ENCODE results near the gene ZNF414. TPM values are rescaled to one million over a fixed set of nuclear protein-coding genes. Genes with fewer than 3 reads are reported as not detected.

Gene ZNF414
- total RNA-seq, 1 experiment from 2014 or later, result 26.7 TPM

GRCh38 chr19:8468761-8469373 lies 45.1 kb downstream of the ZNF414 start:
- ChIA-PET CTCF (no interaction called here), POLR2A (ENCODE audit: low non-redundant PET) (no interaction called here)
- TF ChIP-seq EZH2 (IDR thresholded peaks at IDR 0.05; ENCODE audit: borderline replicate concordance, low read depth, low read length, poor library complexity, severe bottlenecking), result no peak
- no peak for TF ChIP-seq CTCF (conservative IDR thresholded peaks at IDR 0.05; ENCODE audit: low read depth, low read length)
- DNase-seq (ENCODE audit: low spot score), result no peak
- H3K27ac ChIP-seq (ENCODE audit: low read depth, low read length, poor library complexity, severe bottlenecking), result no peak overlapping the region
- peaks cover 98% of the 10 kb centered on the region for H3K36me3 ChIP-seq (ENCODE audit: insufficient read depth, low read length, poor library complexity, severe bottlenecking)
- no peaks in the 10 kb centered on the region for H3K9me3 ChIP-seq (ENCODE audit: low read depth, low read length, poor library complexity, severe bottlenecking)
- H3K27me3 ChIP-seq (replicated peaks; ENCODE audit: insufficient read depth, low read depth, low read length, poor library complexity), result no peaks in the 10 kb centered on the region
- no peaks in the 10 kb centered on the region for H3K4me1 ChIP-seq (ENCODE audit: insufficient read depth, low read length, poor library complexity, severe bottlenecking)
- intact Hi-C loops (cut with micrococcal nuclease; ENCODE audit: unreplicated experiment), result no loop called here
- no peak overlapping the region for H3K4me3 ChIP-seq (ENCODE audit: low read depth, low read length, poor library complexity, severe bottlenecking)
- BruUV-seq (replicated peaks), result no TSS peak

- DNase-seq (ENCODE audit: low spot score), result no peak
- Histone ChIP-seq H3K36me3 (ENCODE audit: insufficient read depth, low read length, poor library complexity, severe bottlenecking) (peaks cover 98% of the 10 kb centered on the region), H3K27ac (ENCODE audit: low read depth, low read length, poor library complexity, severe bottlenecking) (no peak overlapping the region), H3K4me1 (ENCODE audit: insufficient read depth, low read length, poor library complexity, severe bottlenecking) (no peaks in the 10 kb centered on the region), H3K4me3 (ENCODE audit: low read depth, low read length, poor library complexity, severe bottlenecking) (no peak overlapping the region), H3K9me3 (ENCODE audit: low read depth, low read length, poor library complexity, severe bottlenecking) (no peaks in the 10 kb centered on the region), H3K27me3 (replicated peaks; ENCODE audit: insufficient read depth, low read depth, low read length, poor library complexity) (no peaks in the 10 kb centered on the region)
- intact Hi-C loops (cut with micrococcal nuclease; ENCODE audit: unreplicated experiment), result no loop called here
- no peak for TF ChIP-seq CTCF (conservative IDR thresholded peaks at IDR 0.05; ENCODE audit: low read depth, low read length)
- no peak for TF ChIP-seq EZH2 (IDR thresholded peaks at IDR 0.05; ENCODE audit: borderline replicate concordance, low read depth, low read length, poor library complexity, severe bottlenecking)
- ChIA-PET POLR2A (ENCODE audit: low non-redundant PET) (no interaction called here), CTCF (no interaction called here)
- no TSS peak for BruUV-seq (replicated peaks)
Observed at GRCh38 chr19:8468124-8468523, 45.8 kb downstream of the ZNF414 start.

- Histone ChIP-seq H3K9me3 (ENCODE audit: low read depth, low read length, poor library complexity, severe bottlenecking) (no peaks in the 10 kb centered on the region), H3K4me1 (ENCODE audit: insufficient read depth, low read length, poor library complexity, severe bottlenecking) (peaks cover 5% of the 10 kb centered on the region), H3K4me3 (ENCODE audit: low read depth, low read length, poor library complexity, severe bottlenecking) (no peak overlapping the region), H3K27me3 (replicated peaks; ENCODE audit: insufficient read depth, low read depth, low read length, poor library complexity) (no peaks in the 10 kb centered on the region), H3K36me3 (ENCODE audit: insufficient read depth, low read length, poor library complexity, severe bottlenecking) (peaks cover 94% of the 10 kb centered on the region), H3K27ac (ENCODE audit: low read depth, low read length, poor library complexity, severe bottlenecking) (no peak overlapping the region)
- no peak for DNase-seq (ENCODE audit: low spot score)
- ChIA-PET POLR2A (ENCODE audit: low non-redundant PET) (no interaction called here), CTCF (no interaction called here)
- intact Hi-C loops (cut with micrococcal nuclease; ENCODE audit: unreplicated experiment), result no loop called here
- BruUV-seq (replicated peaks), result no TSS peak
- TF ChIP-seq CTCF (conservative IDR thresholded peaks at IDR 0.05; ENCODE audit: low read depth, low read length) (no peak), EZH2 (IDR thresholded peaks at IDR 0.05; ENCODE audit: borderline replicate concordance, low read depth, low read length, poor library complexity, severe bottlenecking) (no peak)
Observed at GRCh38 chr19:8466018-8466417, 47.9 kb downstream of the ZNF414 start.
